ENCODE data around the gene F3.

- TF ChIP-seq TAF1 (CRISPR knock-in tag; IDR thresholded peaks at IDR 0.05): no peak
- TF ChIP-seq SIN3A (IDR thresholded peaks at IDR 0.05; ENCODE audit: borderline replicate concordance, low read depth, low read length): no peak
- no peak for TF ChIP-seq CTCF (CRISPR knock-in tag; IDR thresholded peaks at IDR 0.05)
- TF ChIP-seq PAF1 (CRISPR knock-in tag; IDR thresholded peaks at IDR 0.05): no peak
- TF ChIP-seq DPF2 (CRISPR knock-in tag; IDR thresholded peaks at IDR 0.05; ENCODE audit: borderline replicate concordance, low read depth): no peak
- no peak for TF ChIP-seq NFE2 (CRISPR knock-in tag; IDR thresholded peaks at IDR 0.05)
- no peak for TF ChIP-seq ZNF609 (CRISPR knock-in tag; IDR thresholded peaks at IDR 0.05; ENCODE audit: borderline replicate concordance)
- TF ChIP-seq HMGXB4 (CRISPR knock-in tag; IDR thresholded peaks at IDR 0.05; ENCODE audit: borderline replicate concordance in 1 of 2, low read depth in 1 of 2): no peak
- TF ChIP-seq ZNF446 (CRISPR knock-in tag; IDR thresholded peaks at IDR 0.05): no peak
- no peak for TF ChIP-seq GRHL1 (CRISPR knock-in tag; conservative IDR thresholded peaks at IDR 0.05)
- no peak for TF ChIP-seq POLR2AphosphoS2 (IDR thresholded peaks at IDR 0.05; ENCODE audit: low read depth, low read length)
- no peak for TF ChIP-seq FOSL1 (CRISPR knock-in tag; IDR thresholded peaks at IDR 0.05; ENCODE audit: borderline replicate concordance)
Observed at GRCh38 chr1:94526152-94526980, 15.2 kb downstream of the F3 start.
